HS-27A (cell line): ENCODE measurements around the gene IRX1.

Source experiments
- DNase-seq: peaks from one replicate; pipeline ENCODE4 v3.0.0-alpha.2; 2012; ENCODE audit warnings: low read depth, missing footprints

The IRX1 gene

DNA sequence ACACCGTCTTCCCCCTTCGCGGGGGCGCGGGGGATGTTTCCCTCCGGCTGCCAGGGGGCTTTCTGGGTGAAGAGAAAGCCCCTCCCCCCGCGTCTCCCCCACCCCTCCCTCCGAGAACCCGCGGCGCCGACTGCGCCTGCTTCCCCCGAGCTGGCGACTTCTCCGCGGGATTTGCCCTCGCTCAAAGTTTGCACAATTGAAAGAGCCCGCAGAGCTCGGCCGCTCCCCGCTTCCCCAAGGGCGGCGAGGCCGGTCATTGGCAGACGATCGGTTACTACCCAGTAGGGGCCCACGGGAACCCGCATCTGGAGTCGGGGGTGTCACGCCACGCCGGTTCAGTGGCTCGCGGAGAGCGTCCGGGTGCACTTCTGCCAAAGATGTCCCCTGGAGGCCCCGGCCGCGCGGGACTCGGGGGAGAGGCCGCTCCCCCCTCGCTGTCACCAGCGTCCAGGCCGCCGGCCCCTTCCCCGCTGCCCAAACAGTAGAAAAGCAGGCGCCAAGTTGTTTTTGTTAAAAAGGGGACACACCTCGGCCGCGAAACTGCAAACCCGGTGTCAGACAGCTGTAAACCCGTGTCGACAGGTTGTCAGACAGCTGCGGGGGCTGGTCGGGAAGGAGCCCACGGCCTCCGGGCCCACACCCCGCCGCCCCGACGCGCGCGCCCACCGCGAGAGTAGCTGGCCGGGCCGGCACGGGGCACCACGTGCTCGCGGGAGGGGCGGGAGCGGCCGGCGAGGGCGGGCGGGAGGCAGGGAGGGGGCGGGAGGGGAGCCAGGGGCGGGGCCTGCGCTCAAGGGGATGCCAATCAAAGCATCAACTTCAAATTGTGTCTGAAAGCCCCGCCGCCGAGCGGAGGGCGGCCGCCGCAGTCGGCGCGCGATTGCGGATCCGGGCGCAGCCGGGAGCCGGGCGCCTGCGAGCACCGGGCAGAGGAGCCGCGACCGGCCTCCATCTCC, at the start of gene IRX1:
Gene IRX1, plus strand, starts transcription at position 827 of the 956 bp plus-strand sequence. CDS start 274 bp downstream, outside the sequence.
- DNase-seq = no peak

DNA sequence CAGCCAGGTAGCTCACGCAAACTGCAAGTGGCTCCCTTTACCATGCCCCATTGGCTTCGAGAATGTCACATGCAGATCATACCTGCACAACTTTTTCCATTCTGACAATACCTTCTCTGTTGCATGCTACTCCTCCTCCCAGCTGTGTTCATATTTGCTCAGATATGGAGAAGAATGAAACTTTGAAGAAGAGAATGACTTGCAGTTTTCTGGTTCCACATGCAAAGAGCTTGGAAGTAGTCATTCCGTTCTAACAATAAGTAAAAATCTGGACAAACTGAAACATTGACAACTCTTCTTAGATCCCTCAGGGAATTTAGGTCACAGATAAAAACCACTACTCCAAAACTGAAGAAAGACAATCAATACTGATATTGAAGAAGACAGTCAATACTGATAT, 49.6 kb upstream of the IRX1 start:
- DNase-seq = no peak

DNA sequence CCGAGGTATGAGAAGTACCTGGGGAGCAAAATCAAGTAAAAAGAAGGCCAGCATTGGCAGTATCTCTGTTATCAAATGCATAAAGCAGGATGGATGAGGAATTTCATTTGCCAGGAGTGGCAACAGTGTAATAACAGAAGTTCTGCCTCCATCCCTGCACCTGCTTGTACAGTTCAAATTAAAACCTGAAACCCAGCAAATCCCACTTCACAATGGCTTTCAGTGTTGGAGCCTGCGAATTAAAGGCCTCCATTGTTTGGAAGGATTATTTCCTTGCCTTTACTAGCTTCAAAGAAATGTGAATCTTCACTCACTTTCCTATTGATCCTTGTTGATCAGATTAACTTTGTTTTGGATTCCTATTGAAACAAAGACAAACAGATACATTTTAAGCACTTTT, 31.5 kb upstream of the IRX1 start:
- DNase-seq = no peak

DNA sequence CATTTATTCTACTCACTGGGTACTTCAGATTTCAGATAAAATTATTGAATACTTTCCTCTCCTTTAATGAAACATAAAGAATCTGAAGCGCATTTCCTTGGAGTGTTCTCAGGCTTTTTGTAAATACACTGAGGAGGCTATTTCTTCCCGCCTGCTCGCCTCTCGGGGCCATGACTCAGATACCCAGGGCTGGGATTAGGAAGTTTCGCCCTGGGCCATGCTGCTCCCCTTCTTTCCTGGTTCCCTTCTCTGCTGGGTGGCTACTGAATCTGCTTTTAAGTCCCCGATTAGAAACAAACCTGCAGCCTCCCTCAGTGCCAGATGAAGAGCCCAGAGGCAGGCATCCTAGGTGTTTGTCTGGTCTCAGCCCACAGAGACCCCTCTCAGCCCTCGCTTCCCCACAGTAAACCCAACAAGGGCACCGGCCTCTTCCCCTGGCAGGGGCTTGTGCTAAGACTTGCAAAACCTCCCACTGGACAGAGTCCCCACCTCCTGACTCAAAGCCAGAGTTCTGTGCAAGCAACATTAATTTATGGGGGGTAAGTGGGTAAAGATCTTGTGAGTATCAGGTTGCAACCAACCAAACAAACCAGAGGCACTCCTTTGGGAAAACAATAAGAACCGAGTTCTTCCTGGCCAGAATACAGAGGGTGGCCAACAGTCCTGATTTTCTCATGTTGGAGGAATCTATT, 30.7 kb upstream of the IRX1 start:
- DNase-seq = no peak

DNA sequence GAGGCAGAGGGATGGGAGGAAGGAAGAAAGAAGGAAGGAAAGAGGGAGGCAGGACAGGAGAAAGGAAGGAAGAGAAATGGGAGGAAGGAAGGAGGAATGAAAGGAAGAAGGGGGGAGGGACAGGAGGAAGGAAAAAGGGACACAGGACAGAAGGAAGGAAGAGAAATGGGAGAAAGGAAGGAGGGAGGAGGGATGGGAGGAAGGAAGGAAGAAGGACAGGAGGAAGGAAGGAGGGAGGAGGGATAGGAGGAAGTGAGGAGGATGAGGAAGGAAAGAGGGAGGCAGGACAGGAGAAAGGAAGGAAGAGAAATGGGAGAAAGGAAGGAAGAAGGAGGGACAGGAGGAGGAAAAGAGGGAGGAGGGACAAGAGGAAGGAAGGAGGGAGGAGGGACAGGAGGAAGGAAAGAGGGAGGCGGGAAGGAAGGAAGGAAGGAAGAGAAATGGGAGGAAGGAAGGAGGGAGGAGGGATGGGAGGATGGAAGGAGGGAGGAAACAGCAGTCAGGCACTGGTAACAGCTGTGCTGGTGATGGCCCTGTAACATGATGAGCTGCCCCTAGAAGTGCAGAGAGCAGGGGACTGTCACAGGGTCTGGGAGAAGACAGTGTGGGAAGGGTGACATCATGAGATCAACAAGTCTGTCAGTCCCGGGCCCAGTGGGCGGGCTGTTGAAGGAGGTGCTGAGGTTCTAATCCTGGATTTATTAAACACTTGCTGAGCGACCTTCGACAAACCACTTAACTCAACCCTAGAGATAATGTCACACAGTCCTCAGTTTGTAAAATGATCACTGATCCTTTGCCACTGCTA, 10.7 kb upstream of the IRX1 start:
- no peak for DNase-seq

DNA sequence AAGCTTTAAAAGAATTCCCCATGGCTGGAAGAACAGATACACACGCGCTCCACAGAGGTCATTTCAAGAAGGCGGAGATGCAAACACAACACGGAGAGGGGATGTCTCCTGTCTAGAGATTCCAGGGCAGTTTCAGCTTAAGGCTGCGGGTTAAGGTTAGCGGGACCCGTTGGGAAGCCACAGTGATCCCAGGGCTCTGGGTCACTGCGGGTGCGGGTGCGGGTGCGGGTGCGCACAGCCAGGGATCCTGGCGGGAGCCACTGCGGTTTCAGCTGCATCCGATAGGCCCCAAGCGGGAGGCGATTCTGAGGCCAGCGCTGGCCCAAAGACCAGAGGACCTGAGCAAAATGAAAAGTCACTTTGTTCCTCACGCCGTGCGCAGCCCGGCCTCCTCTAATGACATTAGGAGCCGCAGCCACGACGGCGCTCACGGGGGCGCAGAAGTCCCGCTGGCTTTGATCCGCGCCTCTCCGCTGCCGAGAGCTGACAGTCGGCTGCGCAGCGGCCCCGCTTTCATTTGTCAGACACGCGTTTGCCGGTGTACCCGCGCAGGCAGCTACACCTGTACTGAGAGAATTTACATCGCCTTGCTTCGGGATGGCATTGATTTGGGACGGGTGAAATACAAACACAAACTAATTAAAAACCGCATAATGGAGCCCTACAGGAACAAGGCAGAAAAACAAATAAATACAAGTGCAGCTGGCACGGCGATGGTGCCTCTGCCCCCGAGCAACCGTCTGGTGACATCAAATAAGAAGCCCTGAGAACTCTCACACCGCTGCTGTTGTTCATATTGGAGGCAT, 5.3 kb upstream of the IRX1 start:
- DNase-seq = no peak

DNA sequence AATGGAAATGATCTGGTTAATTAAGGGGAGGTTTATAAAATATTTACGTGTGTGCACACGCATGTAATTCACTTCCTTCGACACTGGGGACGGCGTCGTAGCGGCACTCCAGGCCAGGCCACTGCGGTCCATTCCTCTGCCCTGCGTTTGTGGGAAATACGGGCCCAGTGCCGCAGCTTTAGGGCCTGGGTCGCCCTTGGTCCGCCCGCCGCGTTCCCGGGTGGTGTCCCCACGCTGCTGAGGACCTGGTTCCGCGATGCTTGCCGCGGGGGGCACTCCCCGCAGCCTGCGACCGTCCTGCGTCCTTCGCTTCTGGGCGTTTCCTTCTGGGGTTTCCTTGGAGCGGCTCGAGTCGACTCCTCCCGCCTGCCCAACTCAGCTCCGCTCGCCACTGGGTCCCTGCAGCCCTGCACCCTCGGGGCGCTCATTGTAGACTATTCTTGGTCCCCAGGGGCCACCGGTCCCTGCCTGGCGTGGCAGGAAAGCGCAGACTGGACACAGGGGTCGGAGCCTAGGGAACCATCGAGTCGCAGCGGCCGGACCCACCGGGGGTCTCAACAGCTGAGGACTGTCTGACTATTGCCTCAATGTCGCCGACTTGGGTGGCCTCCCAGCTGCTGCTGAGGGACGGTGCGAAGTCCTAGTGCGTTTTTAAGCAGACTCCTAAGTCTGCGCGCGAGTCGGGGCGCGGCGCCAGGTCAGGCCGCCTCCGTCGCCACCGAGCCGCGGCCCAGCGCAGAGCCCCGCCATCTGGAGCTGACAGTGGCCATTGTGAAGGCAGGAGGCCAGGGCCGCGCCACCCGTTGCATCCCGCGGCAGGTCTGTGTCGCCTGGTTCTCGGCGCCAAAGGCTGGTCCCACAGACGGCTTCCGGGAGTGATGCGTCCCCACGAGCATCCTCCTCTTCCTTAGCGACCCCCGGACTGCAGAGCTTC, 4.4 kb upstream of the IRX1 start:
- DNase-seq = no peak

DNA sequence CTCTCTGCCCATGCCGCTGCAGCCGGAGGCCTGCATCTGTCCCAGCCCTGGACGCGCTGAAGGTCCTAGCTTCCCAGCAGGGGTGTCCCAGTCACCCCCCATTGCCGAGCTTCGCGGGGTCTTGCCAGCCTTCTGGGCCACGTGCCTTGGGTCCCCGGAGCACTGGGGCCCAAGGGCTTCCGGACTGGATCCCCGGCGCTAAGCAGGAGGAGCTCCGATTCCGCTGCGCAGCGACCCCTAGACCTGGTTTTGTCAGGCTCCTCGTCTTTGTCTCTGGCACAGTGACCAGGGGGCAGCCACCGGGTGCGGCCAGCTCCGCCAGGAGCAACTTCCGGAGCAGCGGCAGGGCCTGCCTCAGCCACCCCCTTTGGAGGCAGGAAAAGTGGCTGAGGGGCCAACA, 3.3 kb upstream of the IRX1 start:
- DNase-seq = no peak

DNA sequence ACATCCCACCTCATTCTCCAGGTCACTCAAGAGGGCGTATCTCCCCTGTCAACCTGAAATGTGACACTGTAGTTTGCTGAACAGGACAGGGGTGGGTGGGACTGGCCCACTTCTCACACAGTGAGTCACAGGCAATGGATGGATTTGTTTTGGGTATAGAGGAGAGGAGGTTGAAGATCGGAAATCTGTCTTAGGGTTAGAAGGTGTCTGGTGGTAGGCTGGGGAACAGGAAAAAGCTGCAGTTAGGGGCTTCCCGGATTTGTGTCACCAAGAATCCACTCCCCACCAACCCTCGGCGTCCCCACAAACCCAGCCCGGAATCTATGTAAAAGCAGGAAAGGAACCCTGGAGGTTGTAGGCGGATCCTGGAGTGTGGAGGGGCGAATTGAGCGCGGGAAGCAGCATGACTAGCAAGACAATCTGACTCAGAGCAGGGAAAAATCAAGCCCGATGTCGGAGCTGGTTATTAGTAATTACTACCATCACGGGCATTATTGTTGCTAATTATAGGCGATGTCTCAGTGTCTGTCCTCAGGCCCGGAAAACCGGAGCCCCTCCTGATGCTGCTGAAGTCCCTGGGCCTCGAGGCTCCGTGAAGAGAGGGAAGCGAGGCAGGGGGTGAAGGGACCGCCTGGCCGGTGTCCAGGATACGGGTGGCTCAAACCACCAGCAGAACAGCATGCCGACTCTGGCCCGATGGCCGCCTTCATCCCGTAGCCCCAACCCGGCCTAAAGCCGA, 1.7 kb upstream of the IRX1 start:
- DNase-seq = no peak

DNA sequence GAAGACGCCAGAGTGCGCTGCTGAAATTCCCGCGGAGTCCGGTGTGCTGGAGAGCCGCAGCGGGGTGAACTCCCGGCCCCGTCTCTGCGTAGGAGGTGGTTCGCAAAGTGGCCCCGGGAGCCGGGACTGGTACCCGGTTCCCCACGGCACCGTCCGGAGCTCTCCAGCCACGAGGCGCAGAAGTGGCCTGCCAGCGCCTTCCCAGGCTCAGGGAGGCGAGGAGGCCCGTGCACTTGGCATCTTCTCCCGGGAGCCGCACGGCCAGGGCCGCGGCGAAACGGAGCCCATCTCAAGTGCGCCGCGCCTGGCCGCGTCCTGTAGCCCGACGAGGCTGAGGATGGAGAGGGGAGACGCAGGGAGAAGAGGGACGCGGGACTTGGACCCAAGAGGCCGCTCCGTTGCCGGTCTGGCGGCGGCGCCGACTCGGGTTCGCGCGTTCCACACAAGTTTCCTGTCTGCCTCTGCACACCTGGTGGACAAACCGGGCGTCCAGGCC, 1.1 kb upstream of the IRX1 start:
- DNase-seq = no peak

DNA sequence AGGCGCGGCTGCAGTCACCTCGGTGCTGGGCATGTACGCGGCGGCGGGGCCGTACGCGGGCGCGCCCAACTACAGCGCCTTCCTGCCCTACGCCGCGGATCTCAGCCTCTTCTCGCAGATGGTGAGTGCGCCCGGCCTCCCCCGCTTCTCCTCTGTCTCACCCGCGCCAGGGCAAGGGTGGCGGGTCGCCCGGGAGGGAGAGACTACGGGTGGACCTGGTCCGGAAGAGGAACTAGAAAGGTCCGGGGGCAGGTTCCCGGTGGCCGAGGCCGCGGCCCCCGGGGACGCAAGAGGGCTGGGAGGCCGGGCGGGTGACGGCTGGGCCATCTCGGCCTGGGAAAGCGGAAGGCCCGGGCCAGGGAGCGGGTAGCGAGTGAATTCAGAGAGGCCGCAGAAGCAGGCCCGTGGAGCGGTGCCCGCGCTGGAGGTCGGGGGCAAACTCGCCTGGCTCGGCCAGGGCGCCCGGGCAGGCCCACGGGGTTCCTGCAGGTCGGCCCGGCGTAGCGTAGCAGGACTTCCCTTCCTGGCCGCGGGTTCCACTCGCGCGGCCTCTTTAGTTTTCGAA, 711 bp downstream of the IRX1 start:
- DNase-seq = no peak

DNA sequence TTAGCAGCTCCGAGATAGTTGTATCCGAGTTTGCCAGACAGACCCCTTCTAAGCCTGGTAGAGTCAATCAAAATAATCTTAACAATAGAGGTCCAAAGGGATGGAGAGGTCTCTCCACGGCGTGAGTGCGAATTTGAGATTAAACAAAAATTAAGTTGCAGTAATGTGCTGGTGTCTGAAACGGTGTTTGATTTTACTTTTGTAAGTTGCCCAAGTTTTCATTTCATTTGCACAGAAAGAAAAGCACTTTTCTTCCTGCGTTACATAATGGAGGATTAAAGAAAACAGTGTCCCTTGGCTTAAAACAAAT, 1.2 kb downstream of the IRX1 start:
- no peak for DNase-seq

DNA sequence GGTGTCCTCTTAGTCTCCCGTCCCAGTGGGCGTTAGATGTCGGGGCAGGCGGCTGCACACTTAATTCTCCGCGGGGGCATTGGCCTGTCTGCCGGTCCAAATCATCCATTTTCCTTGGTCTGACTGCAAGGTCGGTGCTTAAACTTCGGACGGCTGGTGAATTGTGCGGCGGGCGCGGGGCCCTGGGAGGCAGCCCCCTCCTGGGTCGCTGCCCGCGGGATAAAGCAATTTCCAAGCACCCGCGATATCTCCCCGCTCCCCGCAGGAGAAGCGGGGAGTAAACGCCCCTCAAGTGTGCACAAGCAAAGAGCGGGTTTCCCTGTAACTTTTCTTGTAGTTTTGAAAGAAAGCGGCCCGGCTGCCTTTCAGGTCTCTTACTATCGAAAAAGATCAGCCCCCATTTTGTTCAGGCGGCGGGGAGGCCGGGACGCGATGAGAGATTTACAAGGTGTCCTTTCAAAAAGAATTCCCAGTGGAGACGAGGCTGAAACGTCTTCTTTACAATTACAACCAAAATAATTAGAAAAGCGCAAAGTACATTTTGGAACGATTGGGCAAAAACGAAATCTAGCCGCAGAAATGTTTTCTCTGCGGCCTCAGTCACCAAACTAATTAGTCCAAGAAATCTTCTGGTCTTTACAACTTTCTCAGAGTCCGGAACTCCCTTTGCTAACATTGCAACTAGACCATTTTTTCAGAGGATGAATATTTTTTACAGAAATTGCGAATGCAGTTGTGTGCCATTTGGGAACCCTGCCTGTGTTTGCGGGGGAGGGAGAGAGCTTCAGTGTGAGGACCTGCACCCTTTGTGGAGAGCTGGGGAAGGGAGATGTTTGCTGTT, 1.8 kb downstream of the IRX1 start:
- no peak for DNase-seq

DNA sequence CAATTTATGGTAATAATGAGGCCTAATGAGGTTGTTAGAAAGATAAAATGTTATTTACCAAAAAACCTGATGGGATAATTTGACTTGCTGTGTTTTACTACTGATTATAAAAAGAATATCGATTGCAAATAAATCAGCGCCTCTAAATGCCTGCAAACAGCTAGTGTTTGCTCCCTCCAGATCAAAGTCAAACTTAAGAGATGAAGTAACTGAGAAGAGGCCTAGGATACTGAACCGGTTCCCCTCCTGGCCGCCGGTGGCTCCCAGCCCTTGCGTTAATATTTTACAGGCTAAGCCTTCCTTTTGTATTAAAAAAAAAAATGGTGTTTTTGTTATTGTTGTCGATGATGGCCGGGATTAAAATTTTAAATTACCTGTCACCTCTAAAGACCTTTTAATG, 2.6 kb downstream of the IRX1 start:
- no peak for DNase-seq

DNA sequence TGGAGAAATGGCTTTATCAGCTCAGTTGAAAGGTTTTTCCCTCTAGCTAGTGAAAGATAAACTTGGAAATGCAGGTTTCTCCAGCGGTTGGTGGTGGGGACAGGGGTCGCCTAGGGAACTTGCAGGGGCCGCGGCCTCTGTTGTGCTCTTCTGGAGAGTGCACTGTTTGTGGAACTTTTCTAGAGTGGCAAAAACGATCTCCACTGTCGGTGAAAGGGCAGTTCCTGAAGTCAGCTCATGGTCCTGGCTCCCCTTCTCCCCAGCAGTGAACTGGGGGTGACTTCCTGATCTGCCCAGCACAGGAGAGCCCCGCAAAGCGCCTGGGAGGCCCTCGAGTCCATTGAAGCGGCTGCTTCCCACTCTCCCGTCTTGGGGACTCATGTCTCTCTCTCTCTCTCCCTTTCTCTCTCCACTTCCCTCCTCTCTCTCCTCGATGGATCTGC, 3.2 kb downstream of the IRX1 start:
- no peak for DNase-seq

DNA sequence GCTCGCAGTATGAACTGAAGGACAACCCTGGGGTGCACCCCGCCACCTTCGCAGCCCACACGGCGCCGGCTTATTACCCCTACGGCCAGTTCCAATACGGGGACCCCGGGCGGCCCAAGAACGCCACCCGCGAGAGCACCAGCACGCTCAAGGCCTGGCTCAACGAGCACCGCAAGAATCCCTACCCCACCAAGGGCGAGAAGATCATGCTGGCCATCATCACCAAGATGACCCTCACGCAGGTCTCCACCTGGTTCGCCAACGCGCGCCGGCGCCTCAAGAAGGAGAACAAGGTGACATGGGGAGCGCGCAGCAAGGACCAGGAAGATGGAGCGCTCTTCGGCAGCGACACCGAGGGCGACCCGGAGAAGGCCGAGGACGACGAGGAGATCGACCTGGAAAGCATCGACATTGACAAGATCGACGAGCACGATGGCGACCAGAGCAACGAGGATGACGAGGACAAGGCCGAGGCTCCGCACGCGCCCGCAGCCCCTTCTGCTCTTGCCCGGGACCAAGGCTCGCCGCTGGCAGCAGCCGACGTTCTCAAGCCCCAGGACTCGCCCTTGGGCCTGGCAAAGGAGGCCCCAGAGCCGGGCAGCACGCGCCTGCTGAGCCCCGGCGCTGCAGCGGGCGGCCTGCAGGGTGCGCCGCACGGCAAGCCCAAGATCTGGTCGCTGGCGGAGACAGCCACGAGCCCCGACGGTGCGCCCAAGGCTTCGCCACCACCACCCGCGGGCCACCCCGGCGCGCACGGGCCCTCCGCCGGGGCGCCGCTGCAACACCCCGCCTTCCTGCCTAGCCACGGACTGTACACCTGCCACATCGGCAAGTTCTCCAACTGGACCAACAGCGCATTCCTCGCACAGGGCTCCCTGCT, 3.8 kb downstream of the IRX1 start:
- DNase-seq = no peak
